AG09319 (cell line): ENCODE measurements around the gene CNST.
"Not testable (repeated sequence)": the region's sequence is repeated elsewhere in the genome, so short reads cannot be mapped to it uniquely, and the experiment has no call there.

Experiments used
- DNase-seq: peaks from one replicate; pipeline ENCODE4 v3.0.0-alpha.2; 2010; ENCODE audit warnings: low read depth; ENCODE audit errors: extremely low read depth
- TF ChIP-seq, protein P1 (sequence below): IDR thresholded peaks from 2 replicates; pipeline ENCODE4 v1.5.1; 2011; ENCODE audit warnings: low read depth, mild to moderate bottlenecking, inconsistent platforms, low read length, moderate library complexity

The CNST gene

DNA sequence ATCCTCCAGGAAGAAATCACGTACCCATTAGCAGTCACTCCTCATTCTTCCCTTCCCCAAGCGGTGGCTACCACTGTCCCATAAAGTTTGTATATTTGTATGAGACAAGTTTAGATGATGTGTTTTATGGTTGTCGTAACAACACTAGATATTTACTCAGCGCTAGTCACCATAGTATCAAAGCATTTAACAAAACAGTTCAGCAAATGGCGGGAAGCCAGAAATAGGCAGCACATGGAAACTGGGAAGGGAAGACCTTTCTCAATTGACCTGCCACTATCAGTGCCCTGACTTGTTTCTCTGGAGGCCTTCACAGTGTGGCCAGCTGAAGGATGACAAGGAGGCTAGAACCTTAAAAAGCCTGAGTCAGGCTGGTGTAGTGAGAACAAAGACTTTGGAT lies 31.1 kb downstream of the CNST start:
- TF ChIP-seq, protein P1, sequence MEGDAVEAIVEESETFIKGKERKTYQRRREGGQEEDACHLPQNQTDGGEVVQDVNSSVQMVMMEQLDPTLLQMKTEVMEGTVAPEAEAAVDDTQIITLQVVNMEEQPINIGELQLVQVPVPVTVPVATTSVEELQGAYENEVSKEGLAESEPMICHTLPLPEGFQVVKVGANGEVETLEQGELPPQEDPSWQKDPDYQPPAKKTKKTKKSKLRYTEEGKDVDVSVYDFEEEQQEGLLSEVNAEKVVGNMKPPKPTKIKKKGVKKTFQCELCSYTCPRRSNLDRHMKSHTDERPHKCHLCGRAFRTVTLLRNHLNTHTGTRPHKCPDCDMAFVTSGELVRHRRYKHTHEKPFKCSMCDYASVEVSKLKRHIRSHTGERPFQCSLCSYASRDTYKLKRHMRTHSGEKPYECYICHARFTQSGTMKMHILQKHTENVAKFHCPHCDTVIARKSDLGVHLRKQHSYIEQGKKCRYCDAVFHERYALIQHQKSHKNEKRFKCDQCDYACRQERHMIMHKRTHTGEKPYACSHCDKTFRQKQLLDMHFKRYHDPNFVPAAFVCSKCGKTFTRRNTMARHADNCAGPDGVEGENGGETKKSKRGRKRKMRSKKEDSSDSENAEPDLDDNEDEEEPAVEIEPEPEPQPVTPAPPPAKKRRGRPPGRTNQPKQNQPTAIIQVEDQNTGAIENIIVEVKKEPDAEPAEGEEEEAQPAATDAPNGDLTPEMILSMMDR, result no peak
- peak; percentile 69 for DNase-seq

GRCh38 chr1:246597971-246598370 lies 31.7 kb downstream of the CNST start:
- no peak for DNase-seq
- TF ChIP-seq, protein P1, result no peak

DNA sequence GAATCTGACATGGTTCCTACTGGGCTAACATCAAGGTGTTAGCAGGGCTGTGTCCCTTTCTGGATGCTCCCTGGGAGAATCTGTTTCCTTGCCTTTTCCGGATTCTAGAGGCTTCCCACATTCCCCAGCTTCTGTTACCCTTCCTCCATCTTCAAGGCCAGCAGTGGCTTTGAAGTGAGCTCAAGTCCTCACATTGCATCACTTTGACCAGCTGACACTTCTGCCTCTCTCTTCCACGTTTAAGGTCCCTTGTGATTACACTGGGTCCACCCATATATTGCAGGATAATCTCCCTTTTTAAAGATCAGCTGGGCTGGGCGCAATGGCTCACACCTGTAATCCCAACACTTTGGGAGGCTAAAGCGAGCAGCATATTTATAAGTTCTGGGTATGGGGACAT lies 33.1 kb downstream of the CNST start:
- TF ChIP-seq, protein P1, result no peak
- no peak for DNase-seq

GRCh38 chr1:246600579-246600978 lies 34.3 kb downstream of the CNST start:
- no peak for DNase-seq
- TF ChIP-seq, protein P1, result no peak

GRCh38 chr1:246602194-246602593 lies 35.9 kb downstream of the CNST start:
- no peak for DNase-seq
- TF ChIP-seq, protein P1, result no peak

DNA sequence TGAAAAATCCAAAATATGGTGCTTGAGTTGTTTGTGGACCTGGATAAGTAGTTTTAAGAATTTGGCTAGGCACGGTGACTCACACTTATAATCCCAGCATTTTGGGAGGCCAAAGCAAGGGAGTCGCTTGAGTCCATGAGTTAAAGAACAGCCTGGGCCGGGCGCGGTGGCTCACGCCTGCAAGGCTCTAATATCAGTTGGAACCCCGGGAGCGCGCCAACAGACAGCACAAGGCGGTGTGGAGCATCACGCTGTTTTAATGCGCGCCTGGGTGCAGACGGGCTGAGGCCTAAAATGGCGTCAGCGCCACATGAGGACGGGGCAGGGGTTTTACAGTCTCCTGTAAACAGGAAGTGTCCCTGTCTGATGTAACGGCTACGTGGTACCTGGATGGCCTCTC lies 39.0 kb downstream of the CNST start:
- not testable (repeated sequence) for DNase-seq

DNA sequence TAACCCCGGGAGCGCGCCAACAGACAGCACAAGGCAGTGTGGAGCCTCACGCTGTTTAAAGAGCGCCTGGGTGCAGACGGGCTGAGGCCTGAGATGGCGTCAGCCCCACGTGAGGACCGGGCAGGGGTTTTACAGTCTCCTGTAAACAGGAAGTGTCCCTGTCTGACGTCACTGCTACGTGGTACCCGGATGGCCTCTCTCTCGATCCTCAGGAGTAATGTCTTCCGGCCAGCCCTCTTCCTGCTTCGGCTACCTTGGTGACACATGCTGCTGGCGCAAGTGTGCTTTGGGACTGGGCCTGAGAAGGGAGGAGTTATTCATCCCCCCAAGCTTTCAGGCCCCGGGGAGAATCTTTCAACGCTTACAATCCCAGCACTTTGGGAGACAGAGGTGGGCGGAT lies 41.2 kb downstream of the CNST start:
- TF ChIP-seq, protein P1, result no peak
- no peak for DNase-seq

- TF ChIP-seq, protein P1, result peak; percentile 14
- no peak for DNase-seq
These were observed 42.5 kb downstream of the CNST start for GRCh38 chr1:246608616-246609376.
